HK-2 (cell line): Measurements from ENCODE around the gene CLRN2.
"Not testable (repeated sequence)": the region's sequence is repeated elsewhere in the genome, so short reads cannot be mapped to it uniquely, and the experiment has no call there.

Experiments
- DNase-seq: peaks from one replicate; pipeline ENCODE4 v3.0.0-alpha.2; 2018; ENCODE audit not compliant: unreplicated experiment

The CLRN2 gene

GRCh38 chr4:17504081-17504480, 10.9 kb upstream of the CLRN2 start:
- no peak for DNase-seq

GRCh38 chr4:17510582-17510981, 4.4 kb upstream of the CLRN2 start:
- DNase-seq, result no peak

GRCh38 chr4:17511051-17511450, 3.9 kb upstream of the CLRN2 start:
- DNase-seq, result no peak

- no peak for DNase-seq
Measured at GRCh38 chr4:17511509-17511949, 3.4 kb upstream of the CLRN2 start.

GRCh38 chr4:17511950-17512795, 2.8 kb upstream of the CLRN2 start, which contains the start of gene QDPR:
Gene QDPR (minus strand): TSS chr4:17512090. CDS start chr4:17512054, 36 bp downstream.
- peak; percentile 81 for DNase-seq

GRCh38 chr4:17512973-17513665, 1.8 kb upstream of the CLRN2 start:
- no peak for DNase-seq

- DNase-seq, result no peak
Measured at GRCh38 chr4:17515445-17516407, 761 bp downstream of the CLRN2 start.

GRCh38 chr4:17516980-17517379, 2.0 kb downstream of the CLRN2 start:
- no peak for DNase-seq

GRCh38 chr4:17517664-17518063, 2.7 kb downstream of the CLRN2 start:
- DNase-seq, result no peak

- DNase-seq, result no peak
Measured at GRCh38 chr4:17521595-17521994, 6.6 kb downstream of the CLRN2 start.

- no peak for DNase-seq
Measured at GRCh38 chr4:17523662-17524061, 8.7 kb downstream of the CLRN2 start.

GRCh38 chr4:17526695-17527477, 11.9 kb downstream of the CLRN2 start:
- no peak for DNase-seq

- no peak for DNase-seq
Measured at GRCh38 chr4:17528551-17529165, 13.7 kb downstream of the CLRN2 start.

GRCh38 chr4:17531538-17532285, 16.7 kb downstream of the CLRN2 start:
- DNase-seq, result no peak

GRCh38 chr4:17534705-17535104, 19.7 kb downstream of the CLRN2 start:
- DNase-seq, result no peak

GRCh38 chr4:17535242-17535641, 20.3 kb downstream of the CLRN2 start:
- DNase-seq, result no peak

- no peak for DNase-seq
Measured at GRCh38 chr4:17535906-17536305, 20.9 kb downstream of the CLRN2 start.

- not testable (repeated sequence) for DNase-seq
Measured at GRCh38 chr4:17537060-17537459, 22.1 kb downstream of the CLRN2 start.

GRCh38 chr4:17544205-17544604, 29.2 kb downstream of the CLRN2 start:
- DNase-seq, result no peak

GRCh38 chr4:17544831-17545234, 29.9 kb downstream of the CLRN2 start:
- DNase-seq, result no peak
